Common myeloid progenitor, CD34-positive (primary cell): ENCODE data around the gene DNASE2B. TPM values are rescaled to one million over a fixed set of nuclear protein-coding genes. Genes with fewer than 3 reads are reported as not detected.

Experiments
- CTCF ChIA-PET: fragments of 350-600 bp; sonication (Branson Sonifier 250); formaldehyde crosslinking; loops from one replicate; lab custom pipeline; 2021; ENCODE audit warnings: antibody characterized with exemption; lab: Charles Lee
- POLR2A ChIA-PET: fragments of 350-600 bp; sonication (Branson Sonifier 250); formaldehyde crosslinking; loops from one replicate; lab custom pipeline; 2021; ENCODE audit warnings: antibody characterized with exemption; lab: Charles Lee
- DNase-seq, 3 donors: peaks; one replicate each; pipeline versions ENCODE4 v3.0.0 to v3.0.0-alpha.2; 2013
- H3K27ac ChIP-seq, 2 experiments: 1 replicate in 1 of 2; 2 replicates in 1 of 2; pipeline ENCODE4 v1.7.0; 2013; ENCODE audit warnings: inconsistent platforms in 2 of 2, low read length in 2 of 2, mild to moderate bottlenecking in 2 of 2, low read depth in 1 of 2, moderate library complexity in 1 of 2; ENCODE audit not compliant: severe bottlenecking in 2 of 2, insufficient read depth in 1 of 2, poor library complexity in 1 of 2
- H3K27me3 ChIP-seq, 5 experiments: replicated peaks in 2 of 5; 1 replicate in 3 of 5; 2 replicates in 2 of 5; pipeline versions ENCODE4 v1.6.1 to v1.7.0; 2013; ENCODE audit warnings: low read length in 4 of 5, mild to moderate bottlenecking in 2 of 5, moderate library complexity in 2 of 5, inconsistent platforms in 1 of 5; ENCODE audit not compliant: insufficient read depth in 5 of 5, control insufficient read depth in 4 of 5
- H3K36me3 ChIP-seq, 4 experiments: 1 replicate in 2 of 4; 2 replicates in 2 of 4; pipeline versions ENCODE4 v1.6.1 to v1.7.0; 2013; ENCODE audit warnings: low read length in 3 of 4, control low read depth in 1 of 4, mild to moderate bottlenecking in 1 of 4; ENCODE audit not compliant: control insufficient read depth in 4 of 4, insufficient read depth in 4 of 4
- H3K4me1 ChIP-seq, 4 experiments: 1 replicate in 3 of 4; 2 replicates in 1 of 4; pipeline versions ENCODE4 v1.6.1 to v1.7.1; 2013; ENCODE audit warnings: low read length in 3 of 4, mild to moderate bottlenecking in 3 of 4, control low read depth in 1 of 4, inconsistent platforms in 1 of 4, moderate library complexity in 1 of 4; ENCODE audit not compliant: control insufficient read depth in 4 of 4, insufficient read depth in 4 of 4; ENCODE audit errors: control extremely low read depth in 1 of 4
- H3K4me3 ChIP-seq, 7 experiments: 1 replicate in 4 of 7; 2 replicates in 3 of 7; pipeline versions ENCODE4 v1.5.1 to v1.7.0; 2013; ENCODE audit warnings: mild to moderate bottlenecking in 7 of 7, low read length in 6 of 7, moderate library complexity in 6 of 7, inconsistent platforms in 2 of 7, low read depth in 2 of 7, control low read depth in 1 of 7; ENCODE audit not compliant: insufficient read depth in 4 of 7, control insufficient read depth in 1 of 7; ENCODE audit errors: extremely low read depth in 1 of 7
- H3K9me3 ChIP-seq, 5 experiments: 1 replicate in 4 of 5; 2 replicates in 1 of 5; pipeline versions ENCODE4 v1.6.1 to v1.7.1; 2013; ENCODE audit warnings: low read length in 4 of 5, mild to moderate bottlenecking in 2 of 5, inconsistent platforms in 1 of 5, low read depth in 1 of 5, moderate library complexity in 1 of 5; ENCODE audit not compliant: control insufficient read depth in 4 of 5, insufficient read depth in 2 of 5; ENCODE audit errors: control extremely low read depth in 1 of 5
- WGBS: methylation state at CpG from one replicate; pipeline ENCODE4 v1.1.5; 2013; ENCODE audit not compliant: insufficient coverage; 5-methylcytosine and 5-hydroxymethylcytosine counted together
- polyA plus RNA-seq: library from polyadenylated mRNA; unstranded; fragments of 120-200 nt; gene quantifications from one replicate; pipeline ENCODE4 v1.2.1, GENCODE V29; 2013

DNASE2B gene, protein sequence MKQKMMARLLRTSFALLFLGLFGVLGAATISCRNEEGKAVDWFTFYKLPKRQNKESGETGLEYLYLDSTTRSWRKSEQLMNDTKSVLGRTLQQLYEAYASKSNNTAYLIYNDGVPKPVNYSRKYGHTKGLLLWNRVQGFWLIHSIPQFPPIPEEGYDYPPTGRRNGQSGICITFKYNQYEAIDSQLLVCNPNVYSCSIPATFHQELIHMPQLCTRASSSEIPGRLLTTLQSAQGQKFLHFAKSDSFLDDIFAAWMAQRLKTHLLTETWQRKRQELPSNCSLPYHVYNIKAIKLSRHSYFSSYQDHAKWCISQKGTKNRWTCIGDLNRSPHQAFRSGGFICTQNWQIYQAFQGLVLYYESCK
- not detected for polyA plus RNA-seq

DNA sequence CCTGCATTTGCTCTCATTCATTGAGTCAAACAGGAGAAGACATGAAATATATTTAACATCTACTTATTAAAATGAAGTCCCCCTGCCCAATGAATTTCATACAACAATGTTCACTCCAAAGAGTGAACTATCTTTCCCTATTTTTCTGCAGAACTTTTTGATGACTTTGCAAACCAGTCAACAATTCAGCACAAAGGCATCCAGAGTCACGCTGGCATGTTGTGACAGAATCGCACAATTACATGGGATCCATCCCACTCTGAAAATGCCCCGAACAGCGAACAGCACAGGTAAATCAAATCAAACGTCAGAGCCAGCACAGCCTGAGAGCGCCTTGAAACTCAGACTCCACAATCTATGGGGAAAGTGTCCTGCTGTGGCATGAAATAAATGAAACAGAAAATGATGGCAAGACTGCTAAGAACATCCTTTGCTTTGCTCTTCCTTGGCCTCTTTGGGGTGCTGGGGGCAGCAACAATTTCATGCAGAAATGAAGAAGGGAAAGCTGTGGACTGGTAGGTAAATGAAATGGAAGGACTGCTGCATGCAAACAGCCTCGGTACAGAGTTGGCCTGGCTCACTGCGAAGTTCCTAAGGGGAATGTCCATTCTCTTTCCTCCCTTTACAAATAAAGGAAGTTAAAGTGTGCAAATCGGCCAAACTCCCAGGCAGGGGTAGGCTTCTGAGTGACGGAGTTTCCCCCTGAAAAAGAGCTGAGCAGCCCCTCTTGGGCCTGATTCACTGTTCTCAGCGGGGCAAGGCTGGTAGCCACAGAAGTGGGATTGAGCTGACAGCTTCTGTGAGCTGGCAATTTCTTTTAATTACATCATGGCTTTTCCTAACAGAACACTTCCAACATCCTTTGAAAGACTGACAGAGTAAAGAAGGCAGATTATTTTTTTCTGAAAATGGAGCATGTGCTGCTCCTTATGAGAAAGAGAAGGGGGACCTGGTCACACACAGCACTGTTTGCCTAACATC lies at the start of gene DNASE2B:
DNASE2B (plus strand) TSS at position 310 of the 981 bp plus-strand sequence; CDS start at position 391, 81 bp downstream.
- POLR2A ChIA-PET = no interaction called here
- H3K36me3 ChIP-seq = no peaks in the 10 kb centered on the region
- no peak for DNase-seq
- WGBS = 94% methylated on average over 10 of the region's 11 CpGs
- H3K4me3 ChIP-seq = no peak within 1 kb of the TSS
- no peak within 1 kb of the TSS for H3K27ac ChIP-seq
- H3K9me3 ChIP-seq = no peaks in the 10 kb centered on the region
- no peaks in the 10 kb centered on the region for H3K4me1 ChIP-seq
- no peaks in the 10 kb centered on the region for H3K27me3 ChIP-seq
- CTCF ChIA-PET = no interaction called here

DNA sequence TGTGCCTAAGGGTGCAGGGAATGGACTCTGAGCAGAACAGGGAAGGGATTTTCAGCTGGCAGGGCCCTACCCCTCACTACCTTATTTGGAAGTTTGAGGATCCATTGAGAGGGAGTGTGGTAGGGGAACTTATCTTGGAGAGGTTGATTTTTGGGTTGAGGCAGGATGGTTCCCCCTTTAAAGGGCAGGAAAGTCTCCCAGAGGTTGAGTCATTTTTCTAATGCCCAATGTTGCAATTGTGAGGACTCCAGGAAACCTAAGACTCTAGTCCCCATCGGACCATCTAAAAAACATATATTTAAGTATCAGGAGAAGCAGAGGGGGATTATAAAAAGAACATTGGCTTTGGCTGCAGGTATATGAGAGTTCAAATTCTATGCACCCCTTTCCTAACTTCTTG lies 49.5 kb upstream of the DNASE2B start:
- CTCF ChIA-PET = interaction anchor here (1.0 kb wide), 1 partner anchor 427 kb away, joined by 3 read pairs; no protein-coding TSS in a partner anchor
- no peak for DNase-seq
- no peaks in the 10 kb centered on the region for H3K4me1 ChIP-seq
- no peaks in the 10 kb centered on the region for H3K9me3 ChIP-seq
- H3K4me3 ChIP-seq = no peak overlapping the region
- no peaks in the 10 kb centered on the region for H3K27me3 ChIP-seq
- WGBS = no CpG with 5 or more reads among the region's 1 CpG
- no peaks in the 10 kb centered on the region for H3K36me3 ChIP-seq
- no peak overlapping the region for H3K27ac ChIP-seq
- POLR2A ChIA-PET = interaction anchor here (0.7 kb wide), 1 partner anchor 425 kb away, joined by 3 read pairs; no protein-coding TSS in a partner anchor

DNA sequence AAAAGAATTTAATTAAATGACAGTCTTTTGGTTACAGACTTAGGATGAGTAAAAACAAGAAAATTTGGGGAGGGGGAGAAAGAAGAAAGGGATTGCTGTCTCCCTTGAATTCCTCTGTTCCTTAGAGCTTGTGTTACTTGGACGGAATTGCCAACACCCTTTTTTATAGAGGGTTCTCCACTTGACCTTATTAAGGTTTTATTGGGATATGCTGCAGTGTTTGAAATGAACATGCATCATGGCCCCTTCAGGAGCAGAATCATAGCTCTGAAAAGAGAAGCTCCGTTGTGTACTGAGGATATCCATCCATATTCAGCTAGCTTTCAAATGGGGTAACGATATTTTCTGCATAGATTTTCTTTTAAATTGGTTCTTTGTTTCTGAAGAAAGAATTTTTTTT lies 48.2 kb upstream of the DNASE2B start:
- CTCF ChIA-PET = interaction anchor here (1.0 kb wide), 1 partner anchor 38 kb away, joined by 3 read pairs; no protein-coding TSS in a partner anchor
- Histone ChIP-seq H3K27me3 (no peaks in the 10 kb centered on the region), H3K27ac (no peak overlapping the region), H3K4me3 (no peak overlapping the region), H3K4me1 (no peaks in the 10 kb centered on the region), H3K36me3 (no peaks in the 10 kb centered on the region), H3K9me3 (no peaks in the 10 kb centered on the region)
- DNase-seq = no peak
- no CpG with 5 or more reads among the region's 3 CpGs for WGBS
- POLR2A ChIA-PET = no interaction called here

DNA sequence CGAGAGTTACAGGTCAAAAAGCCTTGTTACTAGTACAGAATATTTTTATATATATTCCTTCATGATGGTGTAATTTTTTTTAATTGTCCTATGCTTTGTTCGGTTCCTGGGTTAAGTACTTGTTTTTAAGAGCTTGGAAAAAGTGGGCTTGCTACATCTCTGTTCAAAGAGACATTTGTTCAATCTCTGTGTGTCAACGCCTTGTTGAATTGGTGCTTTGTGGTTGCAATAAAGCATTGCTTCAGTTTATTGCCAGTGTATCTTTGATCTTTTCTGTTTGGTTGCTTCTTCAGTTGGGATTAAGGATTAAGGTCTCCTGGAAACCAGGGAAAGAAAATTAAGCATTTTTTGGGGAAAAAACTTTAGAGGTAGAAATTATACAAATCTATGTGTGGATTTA lies 47.7 kb upstream of the DNASE2B start:
- Histone ChIP-seq H3K4me1 (no peaks in the 10 kb centered on the region), H3K27me3 (no peaks in the 10 kb centered on the region), H3K4me3 (no peak overlapping the region), H3K36me3 (no peaks in the 10 kb centered on the region), H3K27ac (no peak overlapping the region), H3K9me3 (no peaks in the 10 kb centered on the region)
- CTCF ChIA-PET = interaction anchor here (1.0 kb wide), 1 partner anchor 37 kb away, joined by 3 read pairs; no protein-coding TSS in a partner anchor
- POLR2A ChIA-PET = no interaction called here
- 100% methylated on average over 1 of the region's 3 CpGs for WGBS
- DNase-seq = no peak

DNA sequence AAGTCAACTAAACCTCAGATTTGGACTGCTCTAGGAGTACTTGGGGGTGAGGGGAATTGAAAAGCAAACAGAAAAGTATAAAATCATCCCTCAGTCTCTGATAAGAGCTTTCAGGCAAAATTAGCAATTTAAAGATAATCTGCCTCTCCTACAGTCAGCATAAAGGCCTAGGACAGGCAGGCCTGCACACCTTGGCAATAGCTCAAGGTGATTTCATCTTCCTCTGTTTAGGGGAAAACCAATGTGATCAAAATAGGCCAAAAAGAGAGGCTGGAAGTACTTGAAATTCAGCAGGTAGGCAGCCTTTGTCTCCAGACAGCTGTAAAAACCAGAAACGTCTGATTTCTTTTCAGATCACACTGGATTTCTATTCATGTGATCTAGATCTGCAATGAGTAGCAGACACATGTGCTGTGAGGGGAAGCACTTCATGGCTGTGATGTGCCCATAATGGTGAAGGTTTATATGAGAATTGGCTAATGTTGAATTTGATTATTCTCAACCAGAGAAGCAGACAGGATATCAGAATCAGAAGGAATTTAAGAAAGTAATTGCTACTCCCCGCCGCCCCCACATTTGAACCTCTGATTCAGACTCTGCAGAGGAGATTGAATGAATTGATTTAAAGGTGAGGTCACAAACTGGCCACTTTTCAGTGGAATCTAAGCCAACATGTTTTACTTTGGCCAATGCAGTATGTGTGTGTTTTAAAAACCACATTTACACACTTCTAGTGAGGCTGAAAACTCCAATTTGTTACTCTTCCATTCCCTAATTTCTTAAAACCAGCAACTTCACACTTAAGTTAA lies 45.8 kb upstream of the DNASE2B start:
- WGBS = 100% methylated on average over 2 of the region's 3 CpGs
- POLR2A ChIA-PET = no interaction called here

DNA sequence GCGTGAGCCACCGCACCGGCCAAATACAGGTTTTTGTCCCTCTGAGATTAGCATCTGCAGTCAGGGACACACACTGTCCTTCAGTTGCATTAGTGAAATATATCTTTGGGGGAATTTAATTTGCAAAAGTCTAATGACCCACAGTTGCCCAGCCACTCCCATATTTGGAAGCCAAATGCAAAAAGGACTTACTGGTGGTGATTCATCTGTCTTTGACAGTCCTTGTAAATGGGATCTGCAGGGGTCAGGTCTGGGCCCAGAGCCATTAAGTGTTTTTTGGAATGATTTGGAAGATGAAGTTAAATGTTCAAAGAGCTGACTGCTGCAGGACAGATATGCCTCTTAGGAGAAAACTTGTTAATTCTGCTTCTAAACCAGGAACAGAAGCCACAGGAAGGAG lies 44.6 kb upstream of the DNASE2B start:
- 96% methylated on average over 3 of the region's 3 CpGs for WGBS
- no peak overlapping the region for H3K4me3 ChIP-seq
- H3K4me1 ChIP-seq = no peaks in the 10 kb centered on the region
- H3K27ac ChIP-seq = no peak overlapping the region
- CTCF ChIA-PET = no interaction called here
- POLR2A ChIA-PET = no interaction called here
- no peak for DNase-seq
- H3K36me3 ChIP-seq = no peaks in the 10 kb centered on the region
- H3K27me3 ChIP-seq = no peaks in the 10 kb centered on the region
- H3K9me3 ChIP-seq = peaks cover 0 to 5% (median 0%) of the 10 kb centered on the region in 5 experiments

More for the DNA sequence above, 45.8 kb upstream of the DNASE2B start:
- Histone ChIP-seq H3K27me3 (no peaks in the 10 kb centered on the region), H3K9me3 (peaks cover 0 to 5% (median 0%) of the 10 kb centered on the region in 5 experiments), H3K36me3 (no peaks in the 10 kb centered on the region), H3K27ac (no peak overlapping the region), H3K4me3 (no peak overlapping the region), H3K4me1 (no peaks in the 10 kb centered on the region)
- CTCF ChIA-PET = no interaction called here
- no peak for DNase-seq
